ENCODE results near the gene ERVH48-1.

- TF ChIP-seq CTCF (IDR thresholded peaks at IDR 0.05 in 8 of 11, conservative IDR thresholded peaks at IDR 0.05 in 3 of 11) = no peak
- no peak for TF ChIP-seq POLR2A (IDR thresholded peaks at IDR 0.05)
These were observed 6.3 kb upstream of the ERVH48-1 start for GRCh38 chr21:42931560-42932235.

Data from spleen (tissue), 7 donors.